Thyroid gland (tissue), 4 donors: Measurements from ENCODE around the gene PDP2.

ENCODE experiments used
- POLR2A ChIP-seq, 2 donors: fragments of 450-650 bp; IDR thresholded peaks; one replicate each; pipeline ENCODE4 v1.6.1; 2017; ENCODE audit warnings: antibody characterized with exemption in 2 of 2, mild to moderate bottlenecking in 2 of 2, moderate library complexity in 1 of 2
- TF ChIP-seq, protein P1 (sequence below), 6 experiments: fragments of 200-600 bp in 3 of 6; fragments of 450-650 bp in 3 of 6; sonication (generic) in 3 of 6; IDR thresholded peaks; one replicate each; pipeline ENCODE4 v1.5.1; 2016 to 2019; ENCODE audit warnings: antibody characterized with exemption in 6 of 6, mild to moderate bottlenecking in 2 of 6, inconsistent platforms in 1 of 6, moderate library complexity in 1 of 6

DNA sequence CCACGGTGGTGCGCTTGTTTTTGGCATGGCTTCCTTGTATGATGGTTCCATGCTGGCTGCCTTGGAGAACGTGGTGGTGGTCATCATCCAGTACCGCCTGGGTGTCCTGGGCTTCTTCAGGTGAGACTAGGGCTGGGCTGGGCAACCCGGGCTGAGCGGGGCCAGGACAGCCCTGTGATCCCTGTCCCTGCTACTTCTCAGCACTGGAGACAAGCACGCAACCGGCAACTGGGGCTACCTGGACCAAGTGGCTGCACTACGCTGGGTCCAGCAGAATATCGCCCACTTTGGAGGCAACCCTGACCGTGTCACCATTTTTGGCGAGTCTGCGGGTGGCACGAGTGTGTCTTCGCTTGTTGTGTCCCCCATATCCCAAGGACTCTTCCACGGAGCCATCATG lies 59.9 kb downstream of the PDP2 start:
- TF ChIP-seq, protein P1, sequence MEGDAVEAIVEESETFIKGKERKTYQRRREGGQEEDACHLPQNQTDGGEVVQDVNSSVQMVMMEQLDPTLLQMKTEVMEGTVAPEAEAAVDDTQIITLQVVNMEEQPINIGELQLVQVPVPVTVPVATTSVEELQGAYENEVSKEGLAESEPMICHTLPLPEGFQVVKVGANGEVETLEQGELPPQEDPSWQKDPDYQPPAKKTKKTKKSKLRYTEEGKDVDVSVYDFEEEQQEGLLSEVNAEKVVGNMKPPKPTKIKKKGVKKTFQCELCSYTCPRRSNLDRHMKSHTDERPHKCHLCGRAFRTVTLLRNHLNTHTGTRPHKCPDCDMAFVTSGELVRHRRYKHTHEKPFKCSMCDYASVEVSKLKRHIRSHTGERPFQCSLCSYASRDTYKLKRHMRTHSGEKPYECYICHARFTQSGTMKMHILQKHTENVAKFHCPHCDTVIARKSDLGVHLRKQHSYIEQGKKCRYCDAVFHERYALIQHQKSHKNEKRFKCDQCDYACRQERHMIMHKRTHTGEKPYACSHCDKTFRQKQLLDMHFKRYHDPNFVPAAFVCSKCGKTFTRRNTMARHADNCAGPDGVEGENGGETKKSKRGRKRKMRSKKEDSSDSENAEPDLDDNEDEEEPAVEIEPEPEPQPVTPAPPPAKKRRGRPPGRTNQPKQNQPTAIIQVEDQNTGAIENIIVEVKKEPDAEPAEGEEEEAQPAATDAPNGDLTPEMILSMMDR (IDR thresholded peaks at IDR 0.05), result no peak
- TF ChIP-seq POLR2A (IDR thresholded peaks at IDR 0.05), result no peak
